DND-41 (cell line): ENCODE measurements around the gene SCRN2.

Source experiments
- ATAC-seq: fragments of 200-7000 bp; cut with Tn5 transposase; 3 replicates; pipeline ENCODE4 v1.9.1; 2021; ENCODE audit warnings: low read depth; ENCODE audit not compliant: insufficient read depth
- DNase-seq: peaks from one replicate; pipeline ENCODE4 v3.0.0-alpha.2; 2020
- H2AFZ ChIP-seq: 2 replicates; pipeline ENCODE4 v1.6.0; 2012; ENCODE audit warnings: low read depth, low read length
- H3K27ac ChIP-seq: 2 replicates; pipeline ENCODE4 v1.5.1; 2012; ENCODE audit warnings: low read length, inconsistent platforms
- H3K27me3 ChIP-seq: fragments of 200-600 bp; sonication (generic); 2 replicates; pipeline ENCODE4 v1.6.0; 2012; ENCODE audit warnings: low read length, mild to moderate bottlenecking, inconsistent platforms; ENCODE audit not compliant: insufficient read depth, poor library complexity
- H3K36me3 ChIP-seq: 2 replicates; pipeline ENCODE4 v1.5.1; 2012; ENCODE audit warnings: low read length, inconsistent platforms; ENCODE audit not compliant: insufficient read depth
- H3K4me1 ChIP-seq: 2 replicates; pipeline ENCODE4 v1.5.1; 2012; ENCODE audit warnings: mild to moderate bottlenecking, low read length; ENCODE audit not compliant: insufficient read depth
- H3K4me2 ChIP-seq: 2 replicates; pipeline ENCODE4 v1.6.0; 2012; ENCODE audit warnings: mild to moderate bottlenecking, moderate library complexity, low read length, inconsistent platforms; ENCODE audit not compliant: insufficient read depth
- H3K4me3 ChIP-seq, 2 experiments: fragments of 200-600 bp in 1 of 2; shearing (Covaris generic) in 1 of 2; 2 replicates each; pipeline ENCODE4 v1.5.1; 2012 to 2016; ENCODE audit warnings: inconsistent platforms in 2 of 2, low read length in 2 of 2, mild to moderate bottlenecking in 2 of 2, low read depth in 1 of 2, moderate library complexity in 1 of 2
- H3K79me2 ChIP-seq: 2 replicates; pipeline ENCODE4 v1.6.0; 2012; ENCODE audit warnings: low read length, inconsistent platforms; ENCODE audit not compliant: insufficient read depth
- H3K9ac ChIP-seq: 2 replicates; pipeline ENCODE4 v1.6.0; 2012; ENCODE audit warnings: low read depth, mild to moderate bottlenecking, inconsistent platforms, low read length, moderate library complexity
- H3K9me3 ChIP-seq: 2 replicates; pipeline ENCODE4 v1.5.1; 2012; ENCODE audit warnings: low read length, moderate library complexity, mild to moderate bottlenecking, inconsistent platforms; ENCODE audit not compliant: insufficient read depth, severe bottlenecking
- H4K20me1 ChIP-seq: 2 replicates; pipeline ENCODE4 v1.6.0; 2012; ENCODE audit warnings: low read length; ENCODE audit not compliant: insufficient read depth
- CTCF ChIP-seq: IDR thresholded peaks from 2 replicates; pipeline ENCODE4 v1.5.1; 2012; ENCODE audit warnings: borderline replicate concordance, low read length, moderate library complexity, mild to moderate bottlenecking; ENCODE audit not compliant: poor library complexity, severe bottlenecking; ENCODE audit errors: extremely low read depth
- EZH2 ChIP-seq: IDR thresholded peaks from 3 replicates; pipeline ENCODE4 v1.6.1; 2012; ENCODE audit warnings: borderline replicate concordance, low read depth, mild to moderate bottlenecking, moderate library complexity, low read length, inconsistent platforms; ENCODE audit not compliant: severe bottlenecking

Gene SCRN2

GRCh38 chr17:47823519-47823918 lies 17.6 kb downstream of the SCRN2 start:
- TF ChIP-seq CTCF (no peak), EZH2 (no peak)
- no peak for DNase-seq
- H3K4me3 ChIP-seq: no peak overlapping the region

GRCh38 chr17:47822785-47823184 lies 18.3 kb downstream of the SCRN2 start:
- Histone ChIP-seq H3K4me3 (no peak overlapping the region), H3K27ac (no peak overlapping the region), H3K9me3 (no peaks in the 10 kb centered on the region), H3K36me3 (peaks cover 54% of the 10 kb centered on the region), H3K4me2 (no peak overlapping the region), H3K79me2 (peaks cover 19% of the 10 kb centered on the region), H3K4me1 (peaks cover 24% of the 10 kb centered on the region), H4K20me1 (no peaks in the 10 kb centered on the region; the same call in 1 of the 2 replicates), H3K9ac (no peak overlapping the region), H2AFZ (no peak overlapping the region), H3K27me3 (no peaks in the 10 kb centered on the region)
- no peak for TF ChIP-seq EZH2
- TF ChIP-seq CTCF: no peak
- no peak for ATAC-seq
- no peak for DNase-seq

More at GRCh38 chr17:47823519-47823918, 17.6 kb downstream of the SCRN2 start:
- Histone ChIP-seq H3K27ac (no peak overlapping the region), H2AFZ (no peak overlapping the region), H3K79me2 (peaks cover 24% of the 10 kb centered on the region), H3K36me3 (peaks cover 54% of the 10 kb centered on the region), H3K4me2 (no peak overlapping the region), H4K20me1 (no peaks in the 10 kb centered on the region; the same call in 1 of the 2 replicates), H3K27me3 (no peaks in the 10 kb centered on the region), H3K4me1 (peaks cover 24% of the 10 kb centered on the region), H3K9me3 (no peaks in the 10 kb centered on the region), H3K9ac (no peak overlapping the region)
- no peak for ATAC-seq

GRCh38 chr17:47821424-47822391 lies 19.4 kb downstream of the SCRN2 start, which contains the start of gene OSBPL7:
Gene OSBPL7, minus strand, starts transcription at chr17:47821794. Its CDS starts 1,516 bp downstream, at chr17:47820278.
- ATAC-seq (peak; percentile 99), DNase-seq (peak; percentile 90)
- H3K36me3 ChIP-seq: peaks cover 53% of the 10 kb centered on the region

More at GRCh38 chr17:47821424-47822391, 19.4 kb downstream of the SCRN2 start, which contains the start of gene OSBPL7:
- peaks cover 19% of the 10 kb centered on the region for H3K79me2 ChIP-seq
- H3K9ac ChIP-seq: peak within 1 kb of the TSS; percentile 79
- TF ChIP-seq CTCF: peak; percentile 86
- no peak for TF ChIP-seq EZH2
- no peaks in the 10 kb centered on the region for H3K27me3 ChIP-seq
- no peaks in the 10 kb centered on the region; the same call in 1 of the 2 replicates for H4K20me1 ChIP-seq
- H3K9me3 ChIP-seq: no peaks in the 10 kb centered on the region
- H2AFZ ChIP-seq: peak within 1 kb of the TSS; percentile 84
- peak within 1 kb of the TSS; percentile 85 to 88; a peak in 3 of 4 replicates for H3K4me3 ChIP-seq
- H3K27ac ChIP-seq: peak within 1 kb of the TSS; percentile 78
- peaks cover 24% of the 10 kb centered on the region for H3K4me1 ChIP-seq
- peak within 1 kb of the TSS; percentile 99 for H3K4me2 ChIP-seq
